HepG2 (cell line): ENCODE results near the gene IGLON5. TPM values are rescaled to one million over a fixed set of nuclear protein-coding genes. Genes with fewer than 3 reads are reported as not detected.

ENCODE experiments used
- ARHGAP35 ChIP-seq: sonication (generic); formaldehyde crosslinking; IDR thresholded peaks from 2 replicates; pipeline ENCODE4 v1.9.0; 2022; ENCODE audit warnings: mild to moderate bottlenecking, inconsistent platforms, moderate library complexity, missing genetic modification reagents, borderline replicate concordance
- HOXD1 ChIP-seq: sonication (generic); formaldehyde crosslinking; IDR thresholded peaks from 2 replicates; pipeline ENCODE4 v1.5.0; 2020; ENCODE audit warnings: missing genetic modification reagents
- MIER2 ChIP-seq: IDR thresholded peaks from 2 replicates; pipeline ENCODE4 v1.6.1; 2016; ENCODE audit warnings: missing biosample characterization, missing genetic modification reagents
- RXRA ChIP-seq: sonication (generic); formaldehyde crosslinking; IDR thresholded peaks from 2 replicates; pipeline ENCODE4 v1.5.1; 2020; ENCODE audit warnings: missing genetic modification reagents
- SMYD3 ChIP-seq: sonication (generic); formaldehyde crosslinking; IDR thresholded peaks from 2 replicates; pipeline ENCODE4 v1.8.1; 2023; ENCODE audit warnings: mild to moderate bottlenecking, missing genetic modification reagents
- TBP ChIP-seq: sonication (generic); formaldehyde crosslinking; IDR thresholded peaks from 2 replicates; pipeline ENCODE4 v1.5.0; 2020; ENCODE audit warnings: missing genetic modification reagents
- ZNF101 ChIP-seq: sonication (generic); formaldehyde crosslinking; IDR thresholded peaks from 2 replicates; pipeline ENCODE4 v1.4.0; 2020; ENCODE audit warnings: mild to moderate bottlenecking, low read depth, missing genetic modification reagents, borderline replicate concordance
- ZNF546 ChIP-seq: sonication (generic); formaldehyde crosslinking; conservative IDR thresholded peaks from 2 replicates; pipeline ENCODE4 v1.8.1; 2023; ENCODE audit warnings: mild to moderate bottlenecking, missing genetic modification reagents
- polyA plus RNA-seq, 8 experiments: library from polyadenylated mRNA; depleted of rRNA in 3 of 8; stranded (reverse) in 7 of 8; unstranded in 1 of 8; fragments of >200 nt; fragmentation: Illumina TruSeq in 4 of 8; extraction: Trizol in 4 of 8; gene quantifications; 2 replicates each; pipeline versions ENCODE4 v1.2.1 to v1.2.3, GENCODE V29; 2011 to 2016; ENCODE audit warnings: low read depth in 4 of 8, missing spikeins in 1 of 8, mixed read lengths in 1 of 8; ENCODE audit not compliant: insufficient read depth in 1 of 8
- total RNA-seq, 5 experiments: library from RNA; depleted of rRNA; stranded (reverse); fragments of >200 nt; fragmentation: Illumina TruSeq; extraction: Trizol; gene quantifications; 2 replicates each; pipeline ENCODE4 v1.2.3, GENCODE V29; 2016; ENCODE audit warnings: low read depth in 1 of 5
- TF ChIP-seq, protein P1 (sequence below): sonication (generic); formaldehyde crosslinking; IDR thresholded peaks from 2 replicates; pipeline ENCODE4 v1.5.0; 2020; ENCODE audit warnings: mild to moderate bottlenecking, missing genetic modification reagents, borderline replicate concordance
- TF ChIP-seq, protein P2 (sequence below): sonication (generic); formaldehyde crosslinking; IDR thresholded peaks from 2 replicates; pipeline ENCODE4 v1.5.0; 2020; ENCODE audit warnings: missing genetic modification reagents
- TF ChIP-seq, protein P3 (sequence below): sonication (generic); formaldehyde crosslinking; IDR thresholded peaks from 2 replicates; pipeline ENCODE4 v1.5.0; 2020; ENCODE audit warnings: mild to moderate bottlenecking, missing genetic modification reagents, moderate library complexity

The IGLON5 gene
- total and polyA plus RNA-seq, 2 of the 13 experiments (the other 11 are each of a cell fraction or from before 2014, with no cell fraction given): 0.04 to 5.7 TPM

DNA sequence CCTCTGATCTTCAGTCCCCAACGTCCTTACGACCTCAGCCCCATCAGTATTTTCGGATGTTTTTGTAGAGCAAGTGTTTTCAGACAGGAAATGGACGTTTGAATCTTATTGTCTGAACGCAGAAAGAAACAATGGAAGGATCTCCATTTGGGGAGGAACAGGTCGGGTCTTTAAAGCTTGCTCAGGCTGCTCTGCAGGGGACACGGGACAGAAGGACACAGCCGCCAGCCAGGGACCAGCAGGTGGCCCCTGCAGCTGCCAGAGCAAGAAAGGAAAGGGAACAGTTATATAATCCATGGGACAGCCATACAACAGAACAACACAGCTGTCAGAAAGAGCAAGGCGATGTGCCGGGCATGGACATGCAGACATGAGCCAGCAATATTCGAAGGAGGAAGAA, 18.5 kb upstream of the IGLON5 start (continued):
- TF ChIP-seq, protein P1, sequence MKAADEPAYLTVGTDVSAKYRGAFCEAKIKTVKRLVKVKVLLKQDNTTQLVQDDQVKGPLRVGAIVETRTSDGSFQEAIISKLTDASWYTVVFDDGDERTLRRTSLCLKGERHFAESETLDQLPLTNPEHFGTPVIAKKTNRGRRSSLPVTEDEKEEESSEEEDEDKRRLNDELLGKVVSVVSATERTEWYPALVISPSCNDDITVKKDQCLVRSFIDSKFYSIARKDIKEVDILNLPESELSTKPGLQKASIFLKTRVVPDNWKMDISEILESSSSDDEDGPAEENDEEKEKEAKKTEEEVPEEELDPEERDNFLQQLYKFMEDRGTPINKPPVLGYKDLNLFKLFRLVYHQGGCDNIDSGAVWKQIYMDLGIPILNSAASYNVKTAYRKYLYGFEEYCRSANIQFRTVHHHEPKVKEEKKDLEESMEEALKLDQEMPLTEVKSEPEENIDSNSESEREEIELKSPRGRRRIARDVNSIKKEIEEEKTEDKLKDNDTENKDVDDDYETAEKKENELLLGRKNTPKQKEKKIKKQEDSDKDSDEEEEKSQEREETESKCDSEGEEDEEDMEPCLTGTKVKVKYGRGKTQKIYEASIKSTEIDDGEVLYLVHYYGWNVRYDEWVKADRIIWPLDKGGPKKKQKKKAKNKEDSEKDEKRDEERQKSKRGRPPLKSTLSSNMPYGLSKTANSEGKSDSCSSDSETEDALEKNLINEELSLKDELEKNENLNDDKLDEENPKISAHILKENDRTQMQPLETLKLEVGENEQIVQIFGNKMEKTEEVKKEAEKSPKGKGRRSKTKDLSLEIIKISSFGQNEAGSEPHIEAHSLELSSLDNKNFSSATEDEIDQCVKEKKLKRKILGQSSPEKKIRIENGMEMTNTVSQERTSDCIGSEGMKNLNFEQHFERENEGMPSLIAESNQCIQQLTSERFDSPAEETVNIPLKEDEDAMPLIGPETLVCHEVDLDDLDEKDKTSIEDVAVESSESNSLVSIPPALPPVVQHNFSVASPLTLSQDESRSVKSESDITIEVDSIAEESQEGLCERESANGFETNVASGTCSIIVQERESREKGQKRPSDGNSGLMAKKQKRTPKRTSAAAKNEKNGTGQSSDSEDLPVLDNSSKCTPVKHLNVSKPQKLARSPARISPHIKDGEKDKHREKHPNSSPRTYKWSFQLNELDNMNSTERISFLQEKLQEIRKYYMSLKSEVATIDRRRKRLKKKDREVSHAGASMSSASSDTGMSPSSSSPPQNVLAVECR (CRISPR knock-in tag): no peak
- TF ChIP-seq HOXD1 (CRISPR knock-in tag): no peak
- no peak for TF ChIP-seq MIER2 (CRISPR knock-in tag)
- TF ChIP-seq TBP: no peak
- TF ChIP-seq, protein P2, sequence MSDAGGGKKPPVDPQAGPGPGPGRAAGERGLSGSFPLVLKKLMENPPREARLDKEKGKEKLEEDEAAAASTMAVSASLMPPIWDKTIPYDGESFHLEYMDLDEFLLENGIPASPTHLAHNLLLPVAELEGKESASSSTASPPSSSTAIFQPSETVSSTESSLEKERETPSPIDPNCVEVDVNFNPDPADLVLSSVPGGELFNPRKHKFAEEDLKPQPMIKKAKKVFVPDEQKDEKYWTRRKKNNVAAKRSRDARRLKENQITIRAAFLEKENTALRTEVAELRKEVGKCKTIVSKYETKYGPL (CRISPR knock-in tag): peak; percentile 27; the same call in 1 of the 2 replicates
- TF ChIP-seq ZNF101 (CRISPR knock-in tag): no peak
- TF ChIP-seq ARHGAP35 (CRISPR knock-in tag): no peak
- no peak for TF ChIP-seq ZNF546 (CRISPR knock-in tag)
- TF ChIP-seq RXRA (CRISPR knock-in tag): no peak
- TF ChIP-seq SMYD3 (CRISPR knock-in tag): no peak
- TF ChIP-seq, protein P3, sequence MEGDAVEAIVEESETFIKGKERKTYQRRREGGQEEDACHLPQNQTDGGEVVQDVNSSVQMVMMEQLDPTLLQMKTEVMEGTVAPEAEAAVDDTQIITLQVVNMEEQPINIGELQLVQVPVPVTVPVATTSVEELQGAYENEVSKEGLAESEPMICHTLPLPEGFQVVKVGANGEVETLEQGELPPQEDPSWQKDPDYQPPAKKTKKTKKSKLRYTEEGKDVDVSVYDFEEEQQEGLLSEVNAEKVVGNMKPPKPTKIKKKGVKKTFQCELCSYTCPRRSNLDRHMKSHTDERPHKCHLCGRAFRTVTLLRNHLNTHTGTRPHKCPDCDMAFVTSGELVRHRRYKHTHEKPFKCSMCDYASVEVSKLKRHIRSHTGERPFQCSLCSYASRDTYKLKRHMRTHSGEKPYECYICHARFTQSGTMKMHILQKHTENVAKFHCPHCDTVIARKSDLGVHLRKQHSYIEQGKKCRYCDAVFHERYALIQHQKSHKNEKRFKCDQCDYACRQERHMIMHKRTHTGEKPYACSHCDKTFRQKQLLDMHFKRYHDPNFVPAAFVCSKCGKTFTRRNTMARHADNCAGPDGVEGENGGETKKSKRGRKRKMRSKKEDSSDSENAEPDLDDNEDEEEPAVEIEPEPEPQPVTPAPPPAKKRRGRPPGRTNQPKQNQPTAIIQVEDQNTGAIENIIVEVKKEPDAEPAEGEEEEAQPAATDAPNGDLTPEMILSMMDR (CRISPR knock-in tag): 0 out of 2 replicates have a peak, but pooled peaks have one; percentile 12
- TF ChIP-seq, all 625 proteins: peak for 3
